Thyroid gland (tissue), 4 donors: Measurements from ENCODE around the gene SAP30BP.

ENCODE experiments used
- POLR2A ChIP-seq, 2 donors: fragments of 450-650 bp; IDR thresholded peaks; one replicate each; pipeline ENCODE4 v1.6.1; 2017; ENCODE audit warnings: antibody characterized with exemption in 2 of 2, mild to moderate bottlenecking in 2 of 2, moderate library complexity in 1 of 2
- TF ChIP-seq, protein P1 (sequence below), 6 experiments: fragments of 200-600 bp in 3 of 6; fragments of 450-650 bp in 3 of 6; sonication (generic) in 3 of 6; IDR thresholded peaks; one replicate each; pipeline ENCODE4 v1.5.1; 2016 to 2019; ENCODE audit warnings: antibody characterized with exemption in 6 of 6, mild to moderate bottlenecking in 2 of 6, inconsistent platforms in 1 of 6, moderate library complexity in 1 of 6

GRCh38 chr17:75625813-75626486, 41.2 kb upstream of the SAP30BP start:
- TF ChIP-seq, protein P1, sequence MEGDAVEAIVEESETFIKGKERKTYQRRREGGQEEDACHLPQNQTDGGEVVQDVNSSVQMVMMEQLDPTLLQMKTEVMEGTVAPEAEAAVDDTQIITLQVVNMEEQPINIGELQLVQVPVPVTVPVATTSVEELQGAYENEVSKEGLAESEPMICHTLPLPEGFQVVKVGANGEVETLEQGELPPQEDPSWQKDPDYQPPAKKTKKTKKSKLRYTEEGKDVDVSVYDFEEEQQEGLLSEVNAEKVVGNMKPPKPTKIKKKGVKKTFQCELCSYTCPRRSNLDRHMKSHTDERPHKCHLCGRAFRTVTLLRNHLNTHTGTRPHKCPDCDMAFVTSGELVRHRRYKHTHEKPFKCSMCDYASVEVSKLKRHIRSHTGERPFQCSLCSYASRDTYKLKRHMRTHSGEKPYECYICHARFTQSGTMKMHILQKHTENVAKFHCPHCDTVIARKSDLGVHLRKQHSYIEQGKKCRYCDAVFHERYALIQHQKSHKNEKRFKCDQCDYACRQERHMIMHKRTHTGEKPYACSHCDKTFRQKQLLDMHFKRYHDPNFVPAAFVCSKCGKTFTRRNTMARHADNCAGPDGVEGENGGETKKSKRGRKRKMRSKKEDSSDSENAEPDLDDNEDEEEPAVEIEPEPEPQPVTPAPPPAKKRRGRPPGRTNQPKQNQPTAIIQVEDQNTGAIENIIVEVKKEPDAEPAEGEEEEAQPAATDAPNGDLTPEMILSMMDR (IDR thresholded peaks at IDR 0.05), result peak in 4 of 6 experiments; percentile 18 to 38 (median 21)
- TF ChIP-seq POLR2A (IDR thresholded peaks at IDR 0.05), result no peak
